Stimulated activated CD4-positive, alpha-beta T cell treated with anti-CD3 and anti-CD28 coated beads, Interleukin-1b, Interleukin-23, amount 100 ng/mL, for 24 hours (primary cell): ENCODE data around the gene TMEM238.
"Not testable (repeated sequence)": the region's sequence is repeated elsewhere in the genome, so short reads cannot be mapped to it uniquely, and the experiment has no call there.

Source experiments
- DNase-seq, 4 experiments: peaks; one replicate each; pipeline ENCODE4 v3.0.0-alpha.2; 2020; ENCODE audit warnings: low read depth in 4 of 4, low spot score in 1 of 4

Gene TMEM238

DNA sequence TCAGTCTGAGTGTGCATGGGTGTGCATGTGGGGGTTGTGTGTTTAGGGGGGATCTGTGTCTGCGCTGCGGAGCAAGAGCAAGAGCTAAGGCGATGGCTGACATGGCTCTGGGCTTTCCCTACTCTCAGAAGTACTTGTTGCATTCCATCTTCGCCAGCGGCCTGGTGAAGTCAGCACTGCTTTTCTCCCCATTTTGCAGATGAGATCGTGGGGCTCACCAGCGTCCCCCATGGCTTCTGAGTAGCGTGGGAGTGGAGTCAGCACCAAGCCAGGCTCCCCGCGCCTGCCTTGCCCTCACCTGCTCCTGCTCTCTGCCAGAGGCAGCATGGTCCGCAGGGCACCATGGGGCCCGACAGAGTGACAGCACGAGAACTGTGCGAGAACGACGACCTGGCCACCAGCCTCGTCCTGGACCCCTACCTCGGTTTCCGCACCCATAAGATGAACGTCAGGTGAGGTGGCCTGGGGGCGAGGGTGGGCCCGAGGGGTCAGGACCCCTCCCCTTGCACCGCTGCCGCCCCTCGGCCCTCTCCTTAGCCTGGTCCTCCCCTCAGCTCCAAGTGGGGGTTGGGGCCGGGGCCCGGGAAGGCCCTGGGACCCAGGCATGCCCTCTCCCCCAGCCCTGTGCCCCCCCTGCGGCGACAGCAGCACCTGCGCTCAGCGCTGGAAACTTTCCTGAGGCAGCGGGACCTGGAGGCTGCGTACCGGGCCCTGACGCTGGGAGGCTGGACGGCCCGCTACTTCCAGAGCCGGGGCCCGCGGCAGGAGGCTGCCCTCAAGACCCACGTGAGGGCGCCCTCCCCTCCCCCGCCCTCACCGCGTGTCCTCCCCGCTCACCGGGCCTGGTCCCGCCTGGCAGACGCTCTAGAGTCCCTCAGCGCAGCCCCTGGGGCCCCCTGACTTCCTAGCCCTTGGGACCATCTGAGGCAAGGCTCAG lies 42.2 kb downstream of the TMEM238 start:
- no peak for DNase-seq

DNA sequence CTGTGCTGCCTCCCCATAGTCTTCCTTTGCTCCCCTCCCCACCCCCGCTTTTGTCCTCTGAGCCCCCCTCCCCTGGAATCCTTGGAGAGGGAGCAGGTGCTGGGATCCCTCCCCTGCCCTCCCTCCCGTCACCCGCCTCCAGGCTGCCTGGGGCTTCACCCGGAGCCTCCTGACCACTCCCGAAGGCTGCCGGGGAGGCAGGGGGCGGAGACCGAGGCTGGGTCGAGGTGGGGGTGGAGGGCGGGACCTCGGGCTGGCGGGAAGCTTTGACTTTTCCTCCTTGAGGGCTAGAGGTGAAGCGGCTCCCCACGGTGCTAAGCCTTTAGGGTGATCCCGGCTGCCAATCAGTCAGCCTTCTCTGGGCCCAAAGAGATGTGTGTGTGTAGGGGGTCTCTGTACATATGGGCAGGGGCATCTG lies 42.9 kb downstream of the TMEM238 start:
- peak; percentile 18 to 72 (median 37) for DNase-seq

DNA sequence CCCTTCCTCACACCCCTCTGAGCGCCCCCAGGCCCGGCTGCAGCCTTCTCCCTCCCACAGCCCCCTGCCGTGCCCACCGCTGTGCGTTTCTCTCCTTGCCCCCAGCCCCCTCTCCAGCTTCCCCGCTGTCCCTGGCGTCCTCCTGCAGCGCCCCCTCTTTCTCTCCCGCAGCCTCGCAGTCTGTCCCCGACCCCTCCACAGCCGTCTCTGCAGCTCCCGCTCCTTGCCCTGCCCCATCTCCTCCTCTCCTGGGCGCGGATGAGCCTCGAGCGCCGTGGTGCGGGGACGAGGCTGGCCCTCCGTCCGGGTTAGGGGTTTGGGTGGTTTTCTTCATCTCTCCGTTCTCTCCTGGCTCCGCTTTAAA lies 43.3 kb downstream of the TMEM238 start:
- DNase-seq, result no peak

DNA sequence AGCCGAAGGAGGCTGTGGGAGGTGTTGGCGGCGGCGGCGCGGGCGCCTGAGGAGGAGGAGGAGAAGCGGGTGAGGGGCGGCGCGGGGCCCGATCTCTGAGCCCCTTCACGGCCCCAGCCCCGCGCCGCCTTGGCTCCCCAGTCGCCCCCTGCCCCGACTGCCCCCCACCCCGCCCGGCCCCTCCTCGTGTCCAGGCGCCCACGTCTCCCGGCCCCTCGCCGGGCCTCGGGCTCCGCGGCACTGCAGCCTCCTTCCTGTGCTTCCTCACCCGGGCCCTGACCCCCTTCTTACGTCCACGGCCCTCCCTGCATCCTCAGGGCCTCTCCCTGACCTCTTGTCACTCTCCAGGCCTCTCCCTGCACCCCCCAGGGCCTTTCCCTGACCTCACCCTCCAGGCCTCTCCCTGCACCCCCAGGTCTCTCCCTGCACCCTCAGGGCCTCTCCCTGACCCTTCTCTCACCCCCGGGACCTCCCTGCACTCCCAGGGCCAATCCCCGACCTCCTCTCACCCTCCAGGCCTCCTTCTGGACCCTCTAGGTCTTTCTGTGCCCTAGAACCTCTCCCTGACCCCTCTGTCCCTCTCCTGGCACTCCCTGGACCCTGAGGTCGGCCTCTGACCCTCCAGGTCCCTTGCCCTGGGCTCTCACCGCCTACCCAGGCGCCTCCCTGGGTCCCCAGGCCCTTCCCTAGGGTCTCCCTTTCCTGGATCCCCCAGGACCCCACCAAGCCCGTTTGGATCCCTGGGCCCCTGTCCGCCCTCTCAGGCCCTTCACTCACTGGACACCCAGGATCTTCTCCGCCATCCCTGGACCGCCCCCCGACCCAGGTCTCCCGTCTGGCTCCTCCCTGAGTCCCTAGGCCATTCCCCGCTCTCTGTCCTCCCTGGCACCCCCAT lies 44.0 kb downstream of the TMEM238 start:
- no peak for DNase-seq

DNA sequence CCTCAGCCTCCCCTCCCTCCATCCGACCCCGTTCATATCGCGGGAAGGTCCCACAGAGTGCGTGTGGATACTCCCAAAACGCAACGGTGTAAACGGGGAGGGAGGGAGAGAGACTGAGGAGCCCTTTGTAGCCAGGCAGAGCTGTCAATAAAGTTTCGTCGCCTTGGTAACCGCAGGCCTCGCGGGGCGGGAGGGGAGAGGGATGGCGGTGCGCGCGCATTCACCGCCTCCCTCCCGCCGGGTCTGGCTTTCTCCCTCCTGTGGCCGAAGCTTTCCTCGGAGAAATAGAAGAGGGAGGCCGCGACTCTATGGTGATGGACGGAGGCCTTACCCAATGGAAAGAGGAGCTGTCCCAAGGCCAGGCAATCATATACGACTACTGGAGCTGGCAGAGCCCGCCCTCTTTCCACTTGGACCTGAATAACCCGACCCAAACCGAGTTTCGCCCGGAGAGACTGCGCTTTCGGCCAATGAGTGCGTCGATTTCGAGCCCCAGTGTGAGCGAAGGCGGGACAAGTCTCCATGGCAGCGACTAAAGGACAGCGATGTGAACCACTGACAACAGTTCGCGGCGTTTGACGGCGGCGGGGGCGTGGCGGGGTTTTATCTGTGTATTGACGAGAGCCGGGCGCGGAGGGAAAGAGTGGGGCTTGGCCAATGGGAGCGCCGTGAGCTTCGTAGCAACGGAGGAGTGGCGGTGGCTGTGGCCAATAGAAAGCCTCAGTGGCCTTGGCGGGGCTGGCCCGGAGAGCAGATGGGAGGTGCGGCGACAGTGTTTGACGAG lies 44.8 kb downstream of the TMEM238 start, which contains the start of gene KMT5C:
TSS of gene KMT5C (plus strand) at position 772 of the 784 bp plus-strand sequence. CDS start 2,061 bp downstream, outside the sequence.
- peak; percentile 100 for DNase-seq

DNA sequence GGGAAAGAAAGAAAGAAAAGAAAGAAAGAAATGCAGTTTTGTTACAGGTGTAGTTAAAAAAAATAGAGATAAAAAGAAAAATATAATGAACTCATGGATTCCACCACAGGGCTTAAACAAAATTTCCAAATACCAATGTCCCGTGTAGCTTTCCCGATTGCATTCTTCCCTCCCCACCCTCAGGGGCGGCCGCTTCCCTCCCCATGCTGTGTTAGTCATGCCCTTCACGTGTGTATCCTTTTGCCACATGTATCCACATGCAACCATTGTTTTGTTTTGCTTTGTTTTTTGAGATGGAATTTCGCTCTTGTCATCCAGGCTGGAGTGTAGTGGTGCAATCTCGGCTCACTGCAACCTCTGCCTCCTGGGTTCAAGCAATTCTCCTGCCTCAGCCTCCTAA lies 48.0 kb downstream of the TMEM238 start:
- no peak for DNase-seq

DNA sequence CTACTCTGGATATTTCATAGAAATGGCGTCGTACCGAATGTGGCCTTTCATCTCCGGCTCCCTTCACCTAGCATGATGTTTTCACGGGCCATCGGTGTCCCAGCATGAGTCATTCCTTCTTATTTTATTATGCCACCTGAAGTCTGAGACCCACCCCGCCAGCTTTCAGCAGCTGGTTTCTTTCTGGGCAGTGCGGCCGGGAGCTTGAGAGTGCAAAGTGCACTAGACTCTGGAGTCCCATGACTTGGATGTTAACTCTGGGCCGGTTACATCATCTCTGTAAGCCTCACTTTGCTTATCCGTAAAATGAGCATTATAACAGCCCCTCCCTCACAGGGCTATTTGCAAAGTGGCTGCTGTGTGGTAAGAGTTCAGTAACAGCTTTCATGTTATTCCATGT lies 50.2 kb downstream of the TMEM238 start:
- no peak for DNase-seq

DNA sequence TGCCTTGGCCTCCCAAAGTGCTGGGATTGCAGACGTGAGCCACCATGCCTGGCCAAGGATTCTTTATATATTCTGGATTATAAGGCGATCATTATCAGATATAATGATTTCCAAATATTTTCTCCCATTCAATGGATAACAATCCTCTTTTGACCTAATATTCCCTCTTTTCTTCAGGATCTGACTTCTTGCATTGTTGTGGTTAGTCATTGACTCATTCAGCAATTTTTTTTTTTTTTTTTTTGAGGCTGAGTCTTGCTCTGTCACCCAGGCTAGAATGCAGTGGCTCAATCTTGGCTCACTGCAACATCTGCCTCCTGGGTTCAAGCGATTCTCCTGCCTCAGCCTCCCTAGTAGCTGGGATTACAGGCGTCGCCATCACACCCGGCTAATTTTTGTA lies 54.3 kb downstream of the TMEM238 start:
- DNase-seq, result not testable (repeated sequence)
